Measurements from ENCODE around the gene ZFYVE26. TPM values are rescaled to one million over a fixed set of nuclear protein-coding genes. Genes with fewer than 3 reads are reported as not detected.

ZFYVE26 gene
- total RNA-seq (10 to 100 TPM; 25.0 to 38.9 (median 31.1) TPM), polyA plus RNA-seq (1 to 10 TPM; 3.2 to 5.9 TPM), total RNA-seq (98.5 reads per million, percentile 84 among the genes with 10 or more reads in this experiment)

GRCh38 chr14:67816326-67817002 is at the start of gene ZFYVE26:
Gene ZFYVE26, minus strand, starts transcription at chr14:67816590. Its CDS starts 627 bp downstream, at chr14:67815963.
- Mint-ChIP-seq H3K27ac (peak within 1 kb of the TSS; percentile 91 to 99 (median 98)), H3K36me3 (peaks cover 0 to 17% (median 2%) of the 10 kb centered on the region in 5 donors), H3K27me3 (no peaks in the 10 kb centered on the region), H3K4me1 (peaks cover 24 to 73% (median 65%) of the 10 kb centered on the region in 7 donors), H3K9me3 (no peaks in the 10 kb centered on the region), H3K4me3 (peak within 1 kb of the TSS; percentile 87 to 99 (median 98))
- DNase-seq (peak; percentile 55 to 93 (median 87)), ATAC-seq (peak; percentile 96)
- no peaks in the 10 kb centered on the region for H3K27me3 ChIP-seq (ENCODE audit: control insufficient read depth in 2 of 2, insufficient read depth in 2 of 2, low read length in 2 of 2)
- CTCF ChIA-PET: interaction anchor here (0.8 to 1.0 kb wide), 2 partner anchors 10 to 24 kb away, joined by 3 read pairs; no protein-coding TSS in a partner anchor
- H3K27ac ChIP-seq (ENCODE audit: low read depth, low read length): peak within 1 kb of the TSS; percentile 76
- peaks cover 0 to 16% (median 0%) of the 10 kb centered on the region in 3 experiments for H3K36me3 ChIP-seq (ENCODE audit: control insufficient read depth in 2 of 3, insufficient read depth in 3 of 3, low read length in 3 of 3)
- H3K9me3 ChIP-seq (ENCODE audit: control insufficient read depth in 2 of 3, low read length in 3 of 3): no peaks in the 10 kb centered on the region
- POLR2A ChIA-PET: interaction anchor here (0.6 to 1.7 kb wide), 8 partner anchors 22 to 1375 kb away, joined by 3 to 7 read pairs (median 3); partner anchors contain the start of genes ATP6V1D, EIF2S1, PIGH and ZFP36L1
- H3K4me3 ChIP-seq (ENCODE audit: low read length): peak within 1 kb of the TSS; percentile 91
- intact Hi-C loops (cut with micrococcal nuclease): loop anchor here (1.0 to 10.0 kb wide), 20 partner anchors 121 to 1950 kb away; partner anchors contain the start of genes ERH (in 2 of the 2), PIGH (in 2 of the 2), SLC39A9 (in 2 of the 2) and SRSF5 (in 2 of the 2)
- peaks cover 11 to 15% of the 10 kb centered on the region in 2 donors for H3K4me1 ChIP-seq (ENCODE audit: control insufficient read depth in 2 of 2, insufficient read depth in 2 of 2, low read length in 2 of 2)

GRCh38 chr14:67863223-67863622 is 46.8 kb upstream of the ZFYVE26 start:
- no peaks in the 10 kb centered on the region for H3K27me3 ChIP-seq (ENCODE audit: control insufficient read depth in 2 of 2, insufficient read depth in 2 of 2, low read length in 2 of 2)
- H3K4me3 Mint-ChIP-seq: no peak overlapping the region
- DNase-seq (no peak), ATAC-seq (no peak)
- H3K4me3 ChIP-seq (ENCODE audit: low read length): no peak overlapping the region
- H3K27ac Mint-ChIP-seq: no peak overlapping the region
- H3K27ac ChIP-seq (ENCODE audit: low read depth, low read length): no peak overlapping the region
- ChIA-PET POLR2A (no interaction called here), CTCF (interaction anchor here (0.6 kb wide), 1 partner anchor 1072 kb away, joined by 6 read pairs; no protein-coding TSS in a partner anchor)
- H3K9me3 Mint-ChIP-seq: peaks cover 0 to 2% (median 0%) of the 10 kb centered on the region in 11 donors
- H3K27me3 Mint-ChIP-seq: no peaks in the 10 kb centered on the region
- H3K9me3 ChIP-seq (ENCODE audit: control insufficient read depth in 2 of 3, low read length in 3 of 3): no peaks in the 10 kb centered on the region
- H3K4me1 ChIP-seq (ENCODE audit: control insufficient read depth in 2 of 2, insufficient read depth in 2 of 2, low read length in 2 of 2): no peaks in the 10 kb centered on the region
- peaks cover 0 to 16% (median 5%) of the 10 kb centered on the region in 7 donors for H3K4me1 Mint-ChIP-seq
- intact Hi-C loops (cut with micrococcal nuclease): no loop called here
- H3K36me3 ChIP-seq (ENCODE audit: control insufficient read depth in 2 of 3, insufficient read depth in 3 of 3, low read length in 3 of 3): peaks cover 0 to 12% (median 0%) of the 10 kb centered on the region in 3 experiments
- peaks cover 13 to 32% (median 23%) of the 10 kb centered on the region in 5 donors for H3K36me3 Mint-ChIP-seq

- Histone ChIP-seq H3K27ac (ENCODE audit: low read depth, low read length) (no peak overlapping the region), H3K9me3 (ENCODE audit: control insufficient read depth in 2 of 3, low read length in 3 of 3) (no peaks in the 10 kb centered on the region), H3K4me3 (ENCODE audit: low read length) (no peak overlapping the region), H3K36me3 (ENCODE audit: control insufficient read depth in 2 of 3, insufficient read depth in 3 of 3, low read length in 3 of 3) (no peaks in the 10 kb centered on the region), H3K27me3 (ENCODE audit: control insufficient read depth in 2 of 2, insufficient read depth in 2 of 2, low read length in 2 of 2) (no peaks in the 10 kb centered on the region), H3K4me1 (ENCODE audit: control insufficient read depth in 2 of 2, insufficient read depth in 2 of 2, low read length in 2 of 2) (peaks cover 0 to 8% of the 10 kb centered on the region in 2 donors)
- ChIA-PET CTCF (no interaction called here), POLR2A (no interaction called here)
- DNase-seq (no peak), ATAC-seq (no peak)
- Mint-ChIP-seq H3K4me1 (peaks cover 0 to 12% (median 0%) of the 10 kb centered on the region in 7 donors), H3K27me3 (no peaks in the 10 kb centered on the region), H3K27ac (no peak overlapping the region), H3K9me3 (no peaks in the 10 kb centered on the region), H3K36me3 (peaks cover 0 to 13% (median 2%) of the 10 kb centered on the region in 5 donors), H3K4me3 (no peak overlapping the region)
- intact Hi-C loops (cut with micrococcal nuclease): no loop called here
Measured at GRCh38 chr14:67859169-67859749, 42.9 kb upstream of the ZFYVE26 start.

- H3K9me3 Mint-ChIP-seq: no peaks in the 10 kb centered on the region
- ATAC-seq (no peak), DNase-seq (no peak)
- no peaks in the 10 kb centered on the region for H3K27me3 Mint-ChIP-seq
- Histone ChIP-seq H3K9me3 (ENCODE audit: control insufficient read depth in 2 of 3, low read length in 3 of 3) (no peaks in the 10 kb centered on the region), H3K27ac (ENCODE audit: low read depth, low read length) (no peak overlapping the region), H3K36me3 (ENCODE audit: control insufficient read depth in 2 of 3, insufficient read depth in 3 of 3, low read length in 3 of 3) (no peaks in the 10 kb centered on the region), H3K4me1 (ENCODE audit: control insufficient read depth in 2 of 2, insufficient read depth in 2 of 2, low read length in 2 of 2) (peaks cover 0 to 8% of the 10 kb centered on the region in 2 donors), H3K4me3 (ENCODE audit: low read length) (no peak overlapping the region), H3K27me3 (ENCODE audit: control insufficient read depth in 2 of 2, insufficient read depth in 2 of 2, low read length in 2 of 2) (no peaks in the 10 kb centered on the region)
- ChIA-PET POLR2A (no interaction called here), CTCF (interaction anchor here (0.7 kb wide), 1 partner anchor 11 kb away, joined by 3 read pairs; no protein-coding TSS in a partner anchor)
- intact Hi-C loops (cut with micrococcal nuclease): no loop called here
- H3K27ac Mint-ChIP-seq: no peak overlapping the region
- H3K36me3 Mint-ChIP-seq: peaks cover 0 to 14% (median 0%) of the 10 kb centered on the region in 5 donors
- H3K4me1 Mint-ChIP-seq: peaks cover 0 to 9% (median 0%) of the 10 kb centered on the region in 7 donors
- H3K4me3 Mint-ChIP-seq: peak overlapping the region in 1 of 10 donors; percentile 33
Measured at GRCh38 chr14:67857778-67858350, 41.5 kb upstream of the ZFYVE26 start.

GRCh38 chr14:67856827-67857226 is 40.4 kb upstream of the ZFYVE26 start:
- Histone ChIP-seq H3K4me3 (ENCODE audit: low read length) (no peak overlapping the region), H3K27me3 (ENCODE audit: control insufficient read depth in 2 of 2, insufficient read depth in 2 of 2, low read length in 2 of 2) (no peaks in the 10 kb centered on the region), H3K36me3 (ENCODE audit: control insufficient read depth in 2 of 3, insufficient read depth in 3 of 3, low read length in 3 of 3) (no peaks in the 10 kb centered on the region), H3K27ac (ENCODE audit: low read depth, low read length) (no peak overlapping the region), H3K4me1 (ENCODE audit: control insufficient read depth in 2 of 2, insufficient read depth in 2 of 2, low read length in 2 of 2) (peaks cover 0 to 8% of the 10 kb centered on the region in 2 donors), H3K9me3 (ENCODE audit: control insufficient read depth in 2 of 3, low read length in 3 of 3) (no peaks in the 10 kb centered on the region)
- Mint-ChIP-seq H3K9me3 (no peaks in the 10 kb centered on the region), H3K36me3 (peaks cover 0 to 16% (median 0%) of the 10 kb centered on the region in 5 donors), H3K27me3 (no peaks in the 10 kb centered on the region), H3K4me1 (peaks cover 0 to 9% (median 0%) of the 10 kb centered on the region in 7 donors), H3K27ac (no peak overlapping the region), H3K4me3 (peak overlapping the region in 1 of 10 donors; percentile 37)
- intact Hi-C loops (cut with micrococcal nuclease): no loop called here
- ATAC-seq (no peak), DNase-seq (no peak)
- ChIA-PET CTCF (no interaction called here), POLR2A (no interaction called here)

- no peaks in the 10 kb centered on the region for H3K9me3 ChIP-seq (ENCODE audit: control insufficient read depth in 2 of 3, low read length in 3 of 3)
- H3K4me3 Mint-ChIP-seq: peak overlapping the region in 1 of 10 donors; percentile 43
- intact Hi-C loops (cut with micrococcal nuclease): no loop called here
- H3K36me3 ChIP-seq (ENCODE audit: control insufficient read depth in 2 of 3, insufficient read depth in 3 of 3, low read length in 3 of 3): no peaks in the 10 kb centered on the region
- ChIA-PET CTCF (no interaction called here), POLR2A (no interaction called here)
- H3K36me3 Mint-ChIP-seq: peaks cover 0 to 27% (median 19%) of the 10 kb centered on the region in 5 donors
- no peak overlapping the region for H3K4me3 ChIP-seq (ENCODE audit: low read length)
- no peaks in the 10 kb centered on the region for H3K27me3 Mint-ChIP-seq
- peaks cover 0 to 9% (median 3%) of the 10 kb centered on the region in 11 donors for H3K9me3 Mint-ChIP-seq
- DNase-seq: no peak
- no peak overlapping the region for H3K27ac Mint-ChIP-seq
- H3K27ac ChIP-seq (ENCODE audit: low read depth, low read length): no peak overlapping the region
- no peaks in the 10 kb centered on the region for H3K27me3 ChIP-seq (ENCODE audit: control insufficient read depth in 2 of 2, insufficient read depth in 2 of 2, low read length in 2 of 2)
- H3K4me1 ChIP-seq (ENCODE audit: control insufficient read depth in 2 of 2, insufficient read depth in 2 of 2, low read length in 2 of 2): peaks cover 0 to 8% of the 10 kb centered on the region in 2 donors
- ATAC-seq: peak; percentile 80
- peaks cover 0 to 15% (median 4%) of the 10 kb centered on the region in 7 donors for H3K4me1 Mint-ChIP-seq
Measured at GRCh38 chr14:67853715-67854114, 37.3 kb upstream of the ZFYVE26 start.
